Loucy (cell line): ENCODE data around the gene TMEM87A.

Experiments used
- CTCF ChIP-seq: fragments of 200-600 bp; sonication (generic); conservative IDR thresholded peaks from 2 replicates; pipeline ENCODE4 v1.5.1; 2014; ENCODE audit warnings: mild to moderate bottlenecking, antibody characterized with exemption, low read length
- EZH2phosphoT487 ChIP-seq: fragments of 200-600 bp; IDR thresholded peaks from 2 replicates; pipeline ENCODE4 v1.6.1; 2018; ENCODE audit warnings: antibody characterized with exemption, mild to moderate bottlenecking, moderate library complexity, borderline replicate concordance

GRCh38 chr15:42315521-42315920, 42.3 kb upstream of the TMEM87A start:
- TF ChIP-seq CTCF (no peak), EZH2phosphoT487 (no peak)
